Activated B cell treated with CpG ODN at 0.5 μM for 24 hours (primary cell): ENCODE data around the gene CFAP300. TPM values are rescaled to one million over a fixed set of nuclear protein-coding genes. Genes with fewer than 3 reads are reported as not detected.

ENCODE experiments used
- ATAC-seq: fragments of 200-7000 bp; cut with Tn5 transposase; one replicate; pipeline ENCODE4 v1.10.0; 2021; ENCODE audit warnings: low read depth, mild to moderate bottlenecking, moderate library complexity
- CTCF ChIA-PET: fragments of 350-600 bp; sonication (Branson Sonifier 250); formaldehyde crosslinking; loops from one replicate; lab custom pipeline; 2021; ENCODE audit warnings: antibody characterized with exemption; lab: Charles Lee
- POLR2A ChIA-PET: fragments of 350-600 bp; sonication (Branson Sonifier 250); formaldehyde crosslinking; loops from one replicate; lab custom pipeline; 2021; ENCODE audit warnings: antibody characterized with exemption; lab: Charles Lee
- DNase-seq: peaks from one replicate; pipeline ENCODE4 v3.0.0; 2022
- H3K27ac Mint-ChIP-seq: one replicate; pipeline ENCODE4 v1.8.0; 2020; ENCODE audit warnings: mixed read lengths
- H3K27me3 Mint-ChIP-seq: one replicate; pipeline ENCODE4 v1.8.0; 2021; ENCODE audit warnings: mixed read lengths
- H3K36me3 Mint-ChIP-seq: one replicate; pipeline ENCODE4 v1.8.0; 2021; ENCODE audit warnings: low read depth, mixed read lengths
- H3K4me1 Mint-ChIP-seq: one replicate; pipeline ENCODE4 v1.8.0; 2021; ENCODE audit warnings: mixed read lengths
- H3K4me3 Mint-ChIP-seq: one replicate; pipeline ENCODE4 v1.8.0; 2020; ENCODE audit warnings: mild to moderate bottlenecking, mixed read lengths
- H3K9me3 Mint-ChIP-seq: one replicate; pipeline ENCODE4 v1.8.0; 2020; ENCODE audit warnings: mixed read lengths
- intact Hi-C: fragments of 100-400 bp; cut with micrococcal nuclease; formaldehyde crosslinking; loops from one replicate; pipeline ENCODE4 v1.15.1; 2024
- total RNA-seq: library from RNA; stranded (reverse); gene quantifications from 2 replicates; pipeline ENCODE4 v1.2.3, GENCODE V29; 2022
- TF ChIP-seq, protein P1 (sequence below): fragments of 200-600 bp; IDR thresholded peaks from one replicate; pipeline ENCODE4 v1.8.0; 2022; ENCODE audit warnings: antibody characterized with exemption, mild to moderate bottlenecking

The CFAP300 gene
- total RNA-seq, 1 donor from 2014 or later, result not detected

DNA sequence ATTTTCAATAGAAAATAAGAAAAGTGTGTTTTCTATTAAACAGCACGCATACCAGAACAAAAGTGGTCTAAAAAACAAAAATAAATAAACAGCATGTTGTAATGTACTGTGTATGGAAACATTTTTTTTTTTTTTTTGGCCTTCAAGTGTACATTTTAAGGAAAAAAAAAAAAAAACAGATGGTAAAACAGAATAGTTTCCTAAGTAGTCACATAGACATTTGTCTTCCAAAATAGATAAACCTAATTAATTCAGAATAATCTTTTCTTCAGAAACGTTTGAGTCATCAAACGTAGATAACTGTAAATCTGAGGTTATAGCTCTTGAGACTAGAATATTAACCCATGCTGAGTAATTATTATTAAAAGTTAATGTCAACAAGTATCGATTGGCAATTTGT, 396 bp upstream of the CFAP300 start:
- intact Hi-C loops, result no loop called here
- ChIA-PET CTCF (no interaction called here), POLR2A (interaction anchor here (0.5 kb wide), 1 partner anchor 513 kb away, joined by 3 read pairs; no protein-coding TSS in a partner anchor)
- Mint-ChIP-seq H3K4me1 (peaks cover 6% of the 10 kb centered on the region), H3K9me3 (no peaks in the 10 kb centered on the region), H3K4me3 (peak overlapping the region; percentile 67), H3K27me3 (peaks cover 30% of the 10 kb centered on the region), H3K36me3 (no peaks in the 10 kb centered on the region), H3K27ac (no peak overlapping the region)
- TF ChIP-seq, protein P1, sequence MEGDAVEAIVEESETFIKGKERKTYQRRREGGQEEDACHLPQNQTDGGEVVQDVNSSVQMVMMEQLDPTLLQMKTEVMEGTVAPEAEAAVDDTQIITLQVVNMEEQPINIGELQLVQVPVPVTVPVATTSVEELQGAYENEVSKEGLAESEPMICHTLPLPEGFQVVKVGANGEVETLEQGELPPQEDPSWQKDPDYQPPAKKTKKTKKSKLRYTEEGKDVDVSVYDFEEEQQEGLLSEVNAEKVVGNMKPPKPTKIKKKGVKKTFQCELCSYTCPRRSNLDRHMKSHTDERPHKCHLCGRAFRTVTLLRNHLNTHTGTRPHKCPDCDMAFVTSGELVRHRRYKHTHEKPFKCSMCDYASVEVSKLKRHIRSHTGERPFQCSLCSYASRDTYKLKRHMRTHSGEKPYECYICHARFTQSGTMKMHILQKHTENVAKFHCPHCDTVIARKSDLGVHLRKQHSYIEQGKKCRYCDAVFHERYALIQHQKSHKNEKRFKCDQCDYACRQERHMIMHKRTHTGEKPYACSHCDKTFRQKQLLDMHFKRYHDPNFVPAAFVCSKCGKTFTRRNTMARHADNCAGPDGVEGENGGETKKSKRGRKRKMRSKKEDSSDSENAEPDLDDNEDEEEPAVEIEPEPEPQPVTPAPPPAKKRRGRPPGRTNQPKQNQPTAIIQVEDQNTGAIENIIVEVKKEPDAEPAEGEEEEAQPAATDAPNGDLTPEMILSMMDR, result no peak
- no peak for DNase-seq
- ATAC-seq, result no peak

DNA sequence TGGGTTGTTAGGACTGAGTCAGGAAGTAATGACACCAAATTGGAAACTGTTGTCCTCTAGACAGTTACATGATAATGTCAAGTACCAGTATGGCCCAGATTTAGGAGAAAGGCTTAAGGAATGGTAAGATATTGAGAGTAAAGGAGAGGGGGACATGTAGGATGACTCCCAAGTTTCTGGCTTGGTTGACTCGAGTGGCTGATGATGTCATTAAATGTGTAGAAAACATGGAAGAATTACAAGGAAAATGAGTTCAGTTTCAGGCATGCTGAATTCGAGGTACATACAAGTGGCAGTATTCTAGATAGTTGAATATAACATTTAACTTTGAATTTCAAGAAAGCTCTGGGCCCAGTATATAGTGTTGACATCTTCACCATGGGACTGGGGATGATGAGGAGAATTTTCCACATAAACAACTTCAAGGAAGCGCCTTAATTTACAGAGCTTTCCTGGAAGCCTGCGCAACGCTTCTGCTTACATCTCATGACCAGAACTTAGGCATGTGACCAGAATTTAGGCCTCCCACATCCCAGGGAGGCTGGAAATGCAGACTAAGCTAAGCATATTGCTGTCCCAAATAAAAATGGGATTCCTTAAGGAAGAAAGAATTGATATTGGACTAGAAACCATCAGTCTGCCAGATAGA, 3.8 kb downstream of the CFAP300 start:
- ChIA-PET POLR2A (no interaction called here), CTCF (no interaction called here)
- H3K27ac Mint-ChIP-seq, result no peak overlapping the region
- ATAC-seq (no peak), DNase-seq (no peak)
- intact Hi-C loops, result no loop called here
- no peaks in the 10 kb centered on the region for H3K9me3 Mint-ChIP-seq
- TF ChIP-seq, protein P1, result no peak
- peaks cover 28% of the 10 kb centered on the region for H3K27me3 Mint-ChIP-seq
- no peaks in the 10 kb centered on the region for H3K36me3 Mint-ChIP-seq
- no peak overlapping the region for H3K4me3 Mint-ChIP-seq
- peaks cover 6% of the 10 kb centered on the region for H3K4me1 Mint-ChIP-seq

DNA sequence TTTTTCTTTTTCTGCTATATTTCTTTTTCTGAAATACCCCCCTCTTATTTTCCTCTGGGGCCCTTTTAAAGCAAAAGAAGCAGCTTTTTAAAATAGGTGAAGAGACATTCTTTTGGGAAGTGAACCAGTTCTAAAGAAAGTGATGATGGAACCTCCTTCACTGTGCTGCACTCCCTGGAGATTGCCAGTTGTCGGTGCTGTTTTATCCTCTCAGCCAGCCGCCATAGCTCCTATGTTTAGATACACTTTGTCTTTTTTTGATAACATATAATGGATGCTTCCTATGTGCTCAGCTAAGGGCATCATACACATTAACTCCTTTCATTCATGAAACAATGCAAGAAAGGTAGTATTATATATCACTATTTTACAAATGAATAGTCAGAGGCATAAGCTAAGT, 14.0 kb downstream of the CFAP300 start:
- ATAC-seq (no peak), DNase-seq (no peak)
- ChIA-PET CTCF (no interaction called here), POLR2A (no interaction called here)
- H3K27me3 Mint-ChIP-seq, result peaks cover 3% of the 10 kb centered on the region
- no peaks in the 10 kb centered on the region for H3K36me3 Mint-ChIP-seq
- H3K4me3 Mint-ChIP-seq, result no peak overlapping the region
- intact Hi-C loops, result no loop called here
- no peak overlapping the region for H3K27ac Mint-ChIP-seq
- no peaks in the 10 kb centered on the region for H3K4me1 Mint-ChIP-seq
- TF ChIP-seq, protein P1, result no peak
- H3K9me3 Mint-ChIP-seq, result no peaks in the 10 kb centered on the region

DNA sequence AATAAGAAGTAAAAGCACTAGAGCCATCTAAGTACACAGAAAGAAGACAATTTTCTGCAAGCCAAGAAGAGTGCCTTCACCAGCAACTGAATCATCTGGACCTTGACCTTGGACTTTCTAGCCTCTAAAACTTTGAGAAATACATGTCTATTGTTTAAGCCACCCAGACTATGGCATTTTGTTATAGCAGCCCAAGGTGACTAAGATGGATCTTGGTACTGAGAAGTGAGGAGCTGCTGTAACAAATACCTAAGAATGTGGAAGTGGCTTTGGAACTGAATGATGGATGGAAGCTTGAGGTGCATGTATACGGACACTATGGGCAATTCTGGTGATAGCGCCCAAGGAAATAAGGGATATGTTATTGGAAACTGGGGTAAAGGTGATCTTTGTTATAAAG, 14.9 kb downstream of the CFAP300 start:
- peaks cover 3% of the 10 kb centered on the region for H3K27me3 Mint-ChIP-seq
- TF ChIP-seq, protein P1, result no peak
- CTCF ChIA-PET, result no interaction called here
- no peaks in the 10 kb centered on the region for H3K9me3 Mint-ChIP-seq
- DNase-seq (no peak), ATAC-seq (no peak)
- no peak overlapping the region for H3K27ac Mint-ChIP-seq
- POLR2A ChIA-PET, result no interaction called here
- H3K4me1 Mint-ChIP-seq, result no peaks in the 10 kb centered on the region
- no peaks in the 10 kb centered on the region for H3K36me3 Mint-ChIP-seq
- H3K4me3 Mint-ChIP-seq, result no peak overlapping the region
- intact Hi-C loops, result no loop called here

DNA sequence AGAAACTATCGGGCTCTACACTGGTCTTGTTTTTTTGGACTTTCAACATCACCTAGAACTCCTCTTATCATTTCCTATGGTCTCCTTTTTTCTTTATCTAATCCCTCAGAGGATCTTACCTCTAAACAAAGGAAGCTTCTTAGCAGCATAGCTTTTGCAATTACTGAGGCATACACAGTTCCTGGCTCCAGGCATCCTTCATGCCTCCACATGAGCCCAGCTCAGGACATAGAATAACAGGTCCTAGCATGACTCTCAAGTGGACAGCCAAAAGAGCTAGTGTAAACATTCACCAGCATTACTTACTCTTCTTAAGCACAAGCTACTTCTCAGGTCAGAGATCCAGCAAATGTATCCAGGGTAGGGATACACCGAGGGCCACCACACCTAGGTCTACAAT, 17.1 kb downstream of the CFAP300 start:
- H3K4me3 Mint-ChIP-seq, result no peak overlapping the region
- ATAC-seq (no peak), DNase-seq (no peak)
- peaks cover 3% of the 10 kb centered on the region for H3K27me3 Mint-ChIP-seq
- H3K27ac Mint-ChIP-seq, result no peak overlapping the region
- H3K36me3 Mint-ChIP-seq, result no peaks in the 10 kb centered on the region
- TF ChIP-seq, protein P1, result no peak
- H3K4me1 Mint-ChIP-seq, result no peaks in the 10 kb centered on the region
- no peaks in the 10 kb centered on the region for H3K9me3 Mint-ChIP-seq
- ChIA-PET POLR2A (no interaction called here), CTCF (no interaction called here)
- intact Hi-C loops, result no loop called here
